Endothelial cell of umbilical vein (primary cell): Measurements from ENCODE around the gene CLEC4M. TPM values are rescaled to one million over a fixed set of nuclear protein-coding genes. Genes with fewer than 3 reads are reported as not detected.

Source experiments
- BruUV-seq: library from RNA; stranded (reverse); fragments of 400-500 nt; replicated peaks from 2 replicates; lab custom pipeline; 2021; lab: Mats Ljungman, UMichigan
- CTCF ChIA-PET: fragments of 300-600, 350-600 bp; sonication (Branson Sonifier 250); formaldehyde crosslinking; loops from one replicate; lab custom pipeline; 2021; ENCODE audit warnings: antibody characterized with exemption, inconsistent platforms; lab: Charles Lee
- POLR2A ChIA-PET: fragments of 300-600, 350-600 bp; sonication (Branson Sonifier 250); formaldehyde crosslinking; loops from one replicate; lab custom pipeline; 2021; ENCODE audit warnings: antibody characterized with exemption, inconsistent platforms; lab: Charles Lee
- DNase-seq: peaks from one replicate; pipeline ENCODE4 v3.0.0-alpha.2; 2011; ENCODE audit warnings: low read depth, low spot score
- FAIRE-seq: peaks from 2 replicates; lab custom pipeline; 2011; peaks lifted over from hg19 to GRCh38; lab: Jason Lieb, UNC
- H2AFZ ChIP-seq: 2 replicates; pipeline ENCODE4 v1.6.0; 2012; ENCODE audit warnings: low read depth, low read length, control low read depth, inconsistent platforms
- H3K27ac ChIP-seq: 2 replicates; pipeline ENCODE4 v1.5.1; 2011; ENCODE audit warnings: low read depth, mild to moderate bottlenecking, control low read depth, low read length, moderate library complexity; ENCODE audit not compliant: insufficient read depth
- H3K27me3 ChIP-seq, 2 experiments: 2 replicates each; pipeline versions ENCODE4 v1.6.0 to v1.6.1; 2011; ENCODE audit warnings: low read length in 2 of 2, mixed read lengths in 1 of 2; ENCODE audit not compliant: control insufficient read depth in 2 of 2, insufficient read depth in 2 of 2
- H3K36me3 ChIP-seq, 2 experiments: 2 replicates in 1 of 2; 3 replicates in 1 of 2; pipeline ENCODE4 v1.5.1; 2011; ENCODE audit warnings: low read length in 2 of 2, mild to moderate bottlenecking in 1 of 2, moderate library complexity in 1 of 2; ENCODE audit not compliant: control insufficient read depth in 2 of 2, insufficient read depth in 2 of 2; ENCODE audit errors: extremely low read depth in 1 of 2
- H3K4me1 ChIP-seq: 3 replicates; pipeline ENCODE4 v1.5.1; 2011; ENCODE audit warnings: mild to moderate bottlenecking, low read length; ENCODE audit not compliant: control insufficient read depth, insufficient read depth; ENCODE audit errors: extremely low read depth
- H3K4me2 ChIP-seq: 2 replicates; pipeline ENCODE4 v1.6.1; 2011; ENCODE audit warnings: low read length, control low read depth, mixed read lengths; ENCODE audit not compliant: insufficient read depth
- H3K4me3 ChIP-seq, 3 experiments: fragments of 200-600 bp in 1 of 3; sonication (generic), shearing (Covaris generic) in 1 of 3; replicated peaks in 1 of 3; 2 replicates each; pipeline ENCODE4 v1.5.1; 2011 to 2016; ENCODE audit warnings: control low read depth in 3 of 3, low read length in 3 of 3, mild to moderate bottlenecking in 2 of 3, inconsistent platforms in 1 of 3, low read depth in 1 of 3, moderate library complexity in 1 of 3; ENCODE audit not compliant: insufficient read depth in 1 of 3
- H3K79me2 ChIP-seq: 2 replicates; pipeline ENCODE4 v1.6.0; 2012; ENCODE audit warnings: low read length, inconsistent platforms; ENCODE audit not compliant: control insufficient read depth, insufficient read depth
- H3K9ac ChIP-seq: replicated peaks from 2 replicates; pipeline ENCODE3; 2011; ENCODE audit warnings: low read length, control low read depth; ENCODE audit not compliant: insufficient read depth; ENCODE audit errors: extremely low read depth
- H3K9me1 ChIP-seq: replicated peaks from 3 replicates; pipeline ENCODE4 v1.6.0; 2011; ENCODE audit warnings: mild to moderate bottlenecking, low read length; ENCODE audit not compliant: control insufficient read depth, insufficient read depth; ENCODE audit errors: extremely low read depth
- H3K9me3 ChIP-seq: replicated peaks from 2 replicates; pipeline ENCODE4 v1.5.1; 2012; ENCODE audit warnings: low read length, inconsistent platforms; ENCODE audit not compliant: control insufficient read depth, insufficient read depth
- H4K20me1 ChIP-seq: replicated peaks from 2 replicates; pipeline ENCODE3; 2011; ENCODE audit warnings: mild to moderate bottlenecking, low read length; ENCODE audit not compliant: control insufficient read depth, insufficient read depth; ENCODE audit errors: extremely low read depth
- EZH2 ChIP-seq: IDR thresholded peaks from 2 replicates; pipeline ENCODE4 v1.6.1; 2012; ENCODE audit warnings: borderline replicate concordance, low read depth, mild to moderate bottlenecking, moderate library complexity, low read length, inconsistent platforms; ENCODE audit not compliant: severe bottlenecking
- FOS ChIP-seq: IDR thresholded peaks from 2 replicates; pipeline ENCODE4 v1.6.1; 2011; ENCODE audit warnings: mild to moderate bottlenecking, low read length, moderate library complexity, borderline replicate concordance; ENCODE audit not compliant: insufficient read depth
- GATA2 ChIP-seq: IDR thresholded peaks from 2 replicates; pipeline ENCODE4 v1.7.0; 2011; ENCODE audit warnings: low read depth, mild to moderate bottlenecking, moderate library complexity, mixed read lengths, low read length; ENCODE audit not compliant: insufficient read length, insufficient read depth
- JUN ChIP-seq: IDR thresholded peaks from 2 replicates; pipeline ENCODE4 v1.6.1; 2011; ENCODE audit warnings: borderline replicate concordance, low read depth; ENCODE audit not compliant: insufficient read length, insufficient read depth
- MYC ChIP-seq: IDR thresholded peaks from one replicate; pipeline ENCODE4 v1.6.1; 2011; ENCODE audit warnings: mild to moderate bottlenecking, low read depth, low read length
- POLR2A ChIP-seq: IDR thresholded peaks from 2 replicates; pipeline ENCODE4 v1.6.1; 2012; ENCODE audit warnings: low read depth, mild to moderate bottlenecking, control low read depth, low read length
- POLR2AphosphoS5 ChIP-seq: IDR thresholded peaks from 2 replicates; pipeline ENCODE4 v1.6.1; 2012; ENCODE audit warnings: low read depth, mild to moderate bottlenecking, control low read depth, low read length, moderate library complexity; ENCODE audit not compliant: insufficient read depth
- dilution Hi-C: fragments of 300-500 bp; cut with MboI; formaldehyde crosslinking; loops from one replicate; pipeline ENCODE4 v1.15.0; 2019; ENCODE audit warnings: low sequenced_read_pairs; ENCODE audit not compliant: extremely low pct_ligation_motif_present
- intact Hi-C: fragments of 100-400 bp; cut with micrococcal nuclease; formaldehyde crosslinking; loops from one replicate; pipeline ENCODE4 v1.10.0; 2022
- polyA plus RNA-seq, 4 experiments: library from polyadenylated mRNA; depleted of rRNA in 3 of 4; stranded (reverse) in 3 of 4; unstranded in 1 of 4; fragments of >200 nt; gene quantifications; 2 replicates each; pipeline versions ENCODE4 v1.2.1 to v1.2.3, GENCODE V29; 2011 to 2012; ENCODE audit warnings: missing spikeins in 1 of 4
- total RNA-seq: library from RNA; stranded (reverse); gene quantifications from 2 replicates; pipeline ENCODE4 v1.2.3, GENCODE V29; 2021
- TF ChIP-seq, protein P1 (sequence below), 2 donors: IDR thresholded peaks; 1 replicate in 1 of 2; 2 replicates in 1 of 2; pipeline ENCODE4 v1.5.1; 2011; ENCODE audit warnings: low read length in 2 of 2, mild to moderate bottlenecking in 2 of 2, moderate library complexity in 2 of 2, control low read depth in 1 of 2, inconsistent platforms in 1 of 2, low read depth in 1 of 2; ENCODE audit not compliant: insufficient read depth in 1 of 2; ENCODE audit errors: extremely low read depth in 1 of 2
- TF ChIP-seq, protein P2 (sequence below): IDR thresholded peaks from 2 replicates; pipeline ENCODE4 v1.6.1; 2011; ENCODE audit not compliant: insufficient read depth, insufficient read length

The CLEC4M gene
- total and polyA plus RNA-seq, 2 donors (not counting 3 experiments of a cell fraction or from before 2014, with no cell fraction given): 0.46 to 1.0 TPM

DNA sequence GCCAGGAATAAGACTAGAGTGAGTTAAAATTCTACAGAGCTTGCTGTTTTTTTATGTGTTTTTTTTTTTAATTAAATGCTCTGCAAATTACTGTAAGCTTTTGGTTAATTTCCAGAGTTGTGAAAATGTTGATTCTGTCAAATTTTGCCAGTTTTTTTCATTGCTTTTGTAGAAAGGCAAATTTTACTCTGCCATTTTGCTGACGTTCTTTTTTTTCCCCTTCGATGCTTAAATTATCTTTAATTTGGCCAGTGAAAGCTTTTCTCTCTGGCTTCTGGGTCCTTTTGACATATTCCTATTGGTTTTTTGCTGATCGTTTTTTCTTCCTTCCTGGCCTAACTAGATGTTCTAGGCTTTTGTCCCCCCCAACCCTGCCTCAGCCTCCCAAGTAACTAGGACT, 43.2 kb downstream of the CLEC4M start:
- Histone ChIP-seq H3K36me3 (no peaks in the 10 kb centered on the region), H3K27me3 (no peaks in the 10 kb centered on the region), H3K4me3 (no peak overlapping the region), H3K79me2 (no peaks in the 10 kb centered on the region), H3K4me2 (no peak overlapping the region), H3K9ac (no peak overlapping the region), H4K20me1 (no peaks in the 10 kb centered on the region), H3K4me1 (no peaks in the 10 kb centered on the region), H3K27ac (no peak overlapping the region), H2AFZ (no peak overlapping the region), H3K9me3 (no peaks in the 10 kb centered on the region), H3K9me1 (no peaks in the 10 kb centered on the region)
- intact Hi-C loops (no loop called here), dilution Hi-C loops (no loop called here)
- CTCF ChIA-PET: interaction anchor here (0.6 to 3.3 kb wide), 4 partner anchors 22 to 453 kb away, joined by 3 to 18 read pairs (median 4); partner anchors contain the start of gene TRAPPC5
- TF ChIP-seq MYC (no peak), POLR2AphosphoS5 (no peak), POLR2A (no peak), FOS (no peak), GATA2 (no peak), EZH2 (no peak), JUN (no peak)
- TF ChIP-seq, protein P1, sequence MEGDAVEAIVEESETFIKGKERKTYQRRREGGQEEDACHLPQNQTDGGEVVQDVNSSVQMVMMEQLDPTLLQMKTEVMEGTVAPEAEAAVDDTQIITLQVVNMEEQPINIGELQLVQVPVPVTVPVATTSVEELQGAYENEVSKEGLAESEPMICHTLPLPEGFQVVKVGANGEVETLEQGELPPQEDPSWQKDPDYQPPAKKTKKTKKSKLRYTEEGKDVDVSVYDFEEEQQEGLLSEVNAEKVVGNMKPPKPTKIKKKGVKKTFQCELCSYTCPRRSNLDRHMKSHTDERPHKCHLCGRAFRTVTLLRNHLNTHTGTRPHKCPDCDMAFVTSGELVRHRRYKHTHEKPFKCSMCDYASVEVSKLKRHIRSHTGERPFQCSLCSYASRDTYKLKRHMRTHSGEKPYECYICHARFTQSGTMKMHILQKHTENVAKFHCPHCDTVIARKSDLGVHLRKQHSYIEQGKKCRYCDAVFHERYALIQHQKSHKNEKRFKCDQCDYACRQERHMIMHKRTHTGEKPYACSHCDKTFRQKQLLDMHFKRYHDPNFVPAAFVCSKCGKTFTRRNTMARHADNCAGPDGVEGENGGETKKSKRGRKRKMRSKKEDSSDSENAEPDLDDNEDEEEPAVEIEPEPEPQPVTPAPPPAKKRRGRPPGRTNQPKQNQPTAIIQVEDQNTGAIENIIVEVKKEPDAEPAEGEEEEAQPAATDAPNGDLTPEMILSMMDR (IDR thresholded peaks at IDR 0.05; ENCODE audit: extremely low read depth in 1 of 2, insufficient read depth in 1 of 2, low read depth in 1 of 2, low read length in 2 of 2): no peak
- TF ChIP-seq, protein P2, sequence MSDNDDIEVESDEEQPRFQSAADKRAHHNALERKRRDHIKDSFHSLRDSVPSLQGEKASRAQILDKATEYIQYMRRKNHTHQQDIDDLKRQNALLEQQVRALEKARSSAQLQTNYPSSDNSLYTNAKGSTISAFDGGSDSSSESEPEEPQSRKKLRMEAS: no peak
- no TSS peak for BruUV-seq
- POLR2A ChIA-PET: no interaction called here
- DNase-seq: no peak
- no peak for FAIRE-seq
